IMR-90 (cell line): ENCODE results near the gene WDR62. TPM values are rescaled to one million over a fixed set of nuclear protein-coding genes. Genes with fewer than 3 reads are reported as not detected.

Source experiments
- ATAC-seq: fragments of 200-7000 bp; cut with Tn5 transposase; 2 replicates; pipeline ENCODE4 v1.9.1; 2020; ENCODE audit warnings: low read depth, mild to moderate bottlenecking, moderate library complexity
- BruUV-seq: library from RNA; stranded (reverse); fragments of 400-500 nt; replicated peaks from 2 replicates; lab custom pipeline; 2021; lab: Mats Ljungman, UMichigan
- CTCF ChIA-PET: fragments of 300-600 bp; formaldehyde crosslinking; extraction: SDS; loops from one replicate; lab custom pipeline; 2021; ENCODE audit warnings: antibody characterized with exemption; lab: Yijun Ruan, JAX
- POLR2A ChIA-PET: fragments of 300-600 bp; sonication (Branson Sonifier 250); formaldehyde crosslinking; loops from one replicate; lab custom pipeline; 2022; ENCODE audit warnings: antibody characterized with exemption; ENCODE audit not compliant: unreplicated experiment; lab: Charles Lee
- DNase-seq: peaks from one replicate; pipeline ENCODE4 v3.0.0; 2013
- H2AFZ ChIP-seq: replicated peaks from 2 replicates; pipeline ENCODE3; 2013; ENCODE audit warnings: low read length, mild to moderate bottlenecking; ENCODE audit not compliant: poor library complexity
- H2AK5ac ChIP-seq: 2 replicates; pipeline ENCODE4 v1.6.1; 2013; ENCODE audit warnings: low read depth, low read length, inconsistent platforms
- H2AK9ac ChIP-seq: replicated peaks from 2 replicates; pipeline ENCODE3; 2013; ENCODE audit warnings: mild to moderate bottlenecking, low read depth, low read length, moderate library complexity; ENCODE audit not compliant: poor library complexity
- H2BK120ac ChIP-seq: 2 replicates; pipeline ENCODE4 v1.6.1; 2013; ENCODE audit warnings: low read depth, low read length, inconsistent platforms
- H2BK15ac ChIP-seq: 3 replicates; pipeline ENCODE4 v1.6.1; 2013; ENCODE audit warnings: low read depth, low read length, inconsistent platforms
- H2BK20ac ChIP-seq: 2 replicates; pipeline ENCODE4 v1.6.1; 2013; ENCODE audit warnings: low read depth, mild to moderate bottlenecking, inconsistent platforms, low read length, moderate library complexity
- H2BK5ac ChIP-seq: 2 replicates; pipeline ENCODE4 v1.6.1; 2013; ENCODE audit warnings: mild to moderate bottlenecking, low read depth, low read length, inconsistent platforms; ENCODE audit not compliant: poor library complexity, severe bottlenecking
- H3K14ac ChIP-seq: replicated peaks from 2 replicates; pipeline ENCODE4 v1.6.1; 2013; ENCODE audit warnings: low read depth, low read length, inconsistent platforms
- H3K18ac ChIP-seq: 2 replicates; pipeline ENCODE4 v1.6.1; 2013; ENCODE audit warnings: low read depth, low read length, control low read depth
- H3K23ac ChIP-seq: 2 replicates; pipeline ENCODE4 v1.6.1; 2013; ENCODE audit warnings: low read depth, low read length, inconsistent platforms
- H3K27ac ChIP-seq: 2 replicates; pipeline ENCODE4 v1.5.1; 2013; ENCODE audit warnings: mild to moderate bottlenecking, control low read depth, low read length; ENCODE audit not compliant: insufficient read depth
- H3K27me3 ChIP-seq: 2 replicates; pipeline ENCODE4 v1.6.1; 2013; ENCODE audit warnings: low read length; ENCODE audit not compliant: control insufficient read depth, insufficient read depth
- H3K36me3 ChIP-seq: 2 replicates; pipeline ENCODE4 v1.6.1; 2013; ENCODE audit warnings: low read length, mixed read lengths; ENCODE audit not compliant: control insufficient read depth, insufficient read depth
- H3K4ac ChIP-seq: 2 replicates; pipeline ENCODE4 v1.6.1; 2013; ENCODE audit warnings: low read depth, low read length, inconsistent platforms
- H3K4me1 ChIP-seq: 2 replicates; pipeline ENCODE4 v1.6.1; 2013; ENCODE audit warnings: low read length, mixed read lengths; ENCODE audit not compliant: control insufficient read depth, insufficient read depth
- H3K4me2 ChIP-seq: 2 replicates; pipeline ENCODE4 v1.6.1; 2013; ENCODE audit warnings: low read depth, mild to moderate bottlenecking, control low read depth, low read length, moderate library complexity
- H3K4me3 ChIP-seq: 2 replicates; pipeline ENCODE4 v1.5.1; 2013; ENCODE audit warnings: low read depth, mild to moderate bottlenecking, control low read depth, low read length, moderate library complexity; ENCODE audit not compliant: insufficient read depth
- H3K56ac ChIP-seq: 2 replicates; pipeline ENCODE4 v1.6.1; 2013; ENCODE audit warnings: low read length, inconsistent platforms; ENCODE audit not compliant: insufficient read depth; ENCODE audit errors: extremely low read depth
- H3K79me1 ChIP-seq, 2 experiments: 2 replicates each; pipeline ENCODE4 v1.6.1; 2013; ENCODE audit warnings: low read length in 2 of 2, inconsistent platforms in 1 of 2, low read depth in 1 of 2
- H3K9ac ChIP-seq: 2 replicates; pipeline ENCODE4 v1.6.1; 2013; ENCODE audit warnings: low read depth, low read length, control low read depth
- H3K9me1 ChIP-seq: 2 replicates; pipeline ENCODE4 v1.6.1; 2013; ENCODE audit warnings: low read length, inconsistent platforms; ENCODE audit not compliant: insufficient read depth
- H3K9me3 ChIP-seq: 2 replicates; pipeline ENCODE4 v1.6.1; 2013; ENCODE audit warnings: low read length; ENCODE audit not compliant: control insufficient read depth, insufficient read depth
- H4K20me1 ChIP-seq: 2 replicates; pipeline ENCODE4 v1.6.1; 2013; ENCODE audit warnings: low read length, inconsistent platforms; ENCODE audit not compliant: insufficient read depth
- H4K5ac ChIP-seq: 2 replicates; pipeline ENCODE4 v1.6.1; 2013; ENCODE audit warnings: mild to moderate bottlenecking, low read depth, low read length, control low read depth
- H4K8ac ChIP-seq, 2 experiments: 2 replicates each; pipeline ENCODE4 v1.6.1; 2013; ENCODE audit warnings: low read depth in 2 of 2, low read length in 2 of 2, control low read depth in 1 of 2, inconsistent platforms in 1 of 2
- H4K91ac ChIP-seq: 2 replicates; pipeline ENCODE4 v1.6.1; 2013; ENCODE audit warnings: low read depth, low read length, inconsistent platforms; ENCODE audit not compliant: insufficient read depth
- BHLHE40 ChIP-seq: fragments of 150-350 bp; IDR thresholded peaks from 2 replicates; pipeline ENCODE4 v1.6.1; 2016; ENCODE audit warnings: mild to moderate bottlenecking, low read depth, low read length
- CEBPB ChIP-seq: IDR thresholded peaks from 2 replicates; pipeline ENCODE4 v1.6.1; 2012; ENCODE audit warnings: low read depth, low read length, improper control_type of control experiment
- CHD1 ChIP-seq: IDR thresholded peaks from 2 replicates; pipeline ENCODE4 v1.6.1; 2012; ENCODE audit warnings: low read depth, low read length, improper control_type of control experiment
- CTCF ChIP-seq: conservative IDR thresholded peaks from 2 replicates; pipeline ENCODE4 v1.5.1; 2012; ENCODE audit warnings: mild to moderate bottlenecking, low read depth, low read length, improper control_type of control experiment
- ELK1 ChIP-seq: fragments of 150-350 bp; IDR thresholded peaks from 2 replicates; pipeline ENCODE4 v1.6.1; 2016; ENCODE audit warnings: low read depth, mild to moderate bottlenecking, low read length, moderate library complexity, borderline replicate concordance
- FOS ChIP-seq: fragments of 150-350 bp; IDR thresholded peaks from 2 replicates; pipeline ENCODE4 v1.6.1; 2016; ENCODE audit warnings: low read depth, low read length
- MAFK ChIP-seq: IDR thresholded peaks from 2 replicates; pipeline ENCODE4 v1.6.1; 2012; ENCODE audit warnings: low read depth, low read length, improper control_type of control experiment
- MAZ ChIP-seq: IDR thresholded peaks from 2 replicates; pipeline ENCODE4 v1.6.1; 2012; ENCODE audit warnings: low read depth, mild to moderate bottlenecking, low read length, improper control_type of control experiment, moderate library complexity, borderline replicate concordance
- MXI1 ChIP-seq: IDR thresholded peaks from 2 replicates; pipeline ENCODE4 v1.6.1; 2012; ENCODE audit warnings: low read depth, mild to moderate bottlenecking, low read length, moderate library complexity, borderline replicate concordance
- NFE2L2 ChIP-seq: fragments of 150-350 bp; IDR thresholded peaks from 2 replicates; pipeline ENCODE4 v1.6.1; 2016; ENCODE audit warnings: low read depth, mild to moderate bottlenecking, low read length
- POLR2A ChIP-seq: IDR thresholded peaks from 2 replicates; pipeline ENCODE4 v1.6.1; 2012; ENCODE audit warnings: mild to moderate bottlenecking, low read depth, low read length
- RAD21 ChIP-seq: IDR thresholded peaks from 2 replicates; pipeline ENCODE4 v1.6.1; 2012; ENCODE audit warnings: low read length, improper control_type of control experiment
- RCOR1 ChIP-seq: IDR thresholded peaks from 2 replicates; pipeline ENCODE4 v1.6.1; 2012; ENCODE audit warnings: mild to moderate bottlenecking, low read length, improper control_type of control experiment; ENCODE audit not compliant: insufficient replicate concordance
- RFX5 ChIP-seq: IDR thresholded peaks from 2 replicates; pipeline ENCODE4 v1.8.0; 2012; ENCODE audit warnings: low read depth, mild to moderate bottlenecking, low read length, moderate library complexity
- SMC3 ChIP-seq: fragments of 150-350 bp; IDR thresholded peaks from 2 replicates; pipeline ENCODE4 v1.6.1; 2016; ENCODE audit warnings: low read depth, mild to moderate bottlenecking, antibody characterized with exemption, low read length, moderate library complexity
- USF2 ChIP-seq: fragments of 150-350 bp; IDR thresholded peaks from 2 replicates; pipeline ENCODE4 v1.6.1; 2017; ENCODE audit warnings: mild to moderate bottlenecking, antibody characterized with exemption, low read length, low read depth
- WGBS, 2 experiments: methylation state at CpG; one replicate each; pipeline versions ENCODE4 v1.1.5 to v1.1.7; 2013; ENCODE audit warnings: missing lambda C conversion rate in 2 of 2; ENCODE audit not compliant: insufficient read length in 1 of 2; ENCODE audit errors: extremely low coverage in 2 of 2; 5-methylcytosine and 5-hydroxymethylcytosine counted together
- dilution Hi-C: fragments of 300-500 bp; cut with HindIII; formaldehyde crosslinking; loops from one replicate; pipeline ENCODE4 v1.14.3; 2018; ENCODE audit warnings: low sequenced_read_pairs; ENCODE audit not compliant: unreplicated experiment
- in situ Hi-C: fragments of 300-500 bp; cut with MboI; formaldehyde crosslinking; loops from 3 replicates; pipeline ENCODE4 v1.14.3; 2019; ENCODE audit warnings: low sequenced_read_pairs, inconsistent platforms, mixed read lengths
- intact Hi-C: fragments of 100-400 bp; cut with micrococcal nuclease; formaldehyde crosslinking; loops from 2 replicates; pipeline ENCODE4 v1.10.0; 2022
- polyA plus RNA-seq, 3 experiments: library from polyadenylated mRNA; depleted of rRNA; stranded (reverse); fragments of >200 nt; gene quantifications; 2 replicates each; pipeline ENCODE4 v1.2.3, GENCODE V29; 2012; ENCODE audit warnings: low replicate concordance in 1 of 3
- total RNA-seq: library from RNA; depleted of rRNA; stranded (reverse); fragments of >200 nt; gene quantifications from 2 replicates; pipeline ENCODE4 v1.2.3, GENCODE V29; 2012

WDR62 gene
- total and polyA plus RNA-seq, 2 of the 4 experiments (the other 2 are of a cell fraction), result 4.5 to 7.0 TPM

GRCh38 chr19:36099166-36099785 is 44.6 kb downstream of the WDR62 start:
- Histone ChIP-seq H3K9me3 (no peaks in the 10 kb centered on the region), H3K56ac (no peak overlapping the region), H2AFZ (no peak overlapping the region), H3K79me1 (no peaks in the 10 kb centered on the region), H4K20me1 (no peaks in the 10 kb centered on the region), H2BK120ac (no peak overlapping the region), H3K9ac (no peak overlapping the region), H3K9me1 (no peaks in the 10 kb centered on the region), H3K18ac (no peak overlapping the region), H3K36me3 (peaks cover 8% of the 10 kb centered on the region), H4K5ac (no peak overlapping the region), H2AK5ac (no peak overlapping the region), H3K27ac (no peak overlapping the region), H2BK15ac (no peak overlapping the region), H3K14ac (no peak overlapping the region), H2BK5ac (no peak overlapping the region), H3K4ac (no peak overlapping the region), H3K27me3 (no peaks in the 10 kb centered on the region), H3K4me1 (no peaks in the 10 kb centered on the region), H2AK9ac (no peak overlapping the region), H4K8ac (no peak overlapping the region), H3K23ac (no peak overlapping the region), H2BK20ac (no peak overlapping the region), H3K4me2 (no peak overlapping the region), H3K4me3 (no peak overlapping the region), H4K91ac (no peak overlapping the region)
- 98% methylated on average over 10 of the region's 19 CpGs; no CpG with 5 or more reads in 1 of the 2 experiments for WGBS, 2 experiments
- TF ChIP-seq CTCF (no peak), BHLHE40 (no peak), USF2 (no peak), CEBPB (no peak), MXI1 (no peak), NFE2L2 (no peak), MAFK (no peak), POLR2A (no peak), RAD21 (no peak), RFX5 (no peak), SMC3 (no peak), FOS (no peak), RCOR1 (no peak), MAZ (no peak), ELK1 (no peak), CHD1 (no peak)
- in situ Hi-C loops (no loop called here), intact Hi-C loops (no loop called here), dilution Hi-C loops (no loop called here)
- DNase-seq, result no peak
- CTCF ChIA-PET, result interaction anchor here (0.7 kb wide), 1 partner anchor 17 kb away, joined by 3 read pairs; no protein-coding TSS in a partner anchor
- no TSS peak for BruUV-seq
- no peak for ATAC-seq
- POLR2A ChIA-PET, result no interaction called here
